H1 (cell line): ENCODE measurements around the gene TTK. TPM values are rescaled to one million over a fixed set of nuclear protein-coding genes. Genes with fewer than 3 reads are reported as not detected.

Experiments used
- CTCF ChIA-PET: fragments of 300-600 bp; sonication (Branson Sonifier 250); formaldehyde crosslinking; loops from one replicate; lab custom pipeline; 2021; ENCODE audit not compliant: partially characterized antibody; lab: Charles Lee
- POLR2A ChIA-PET: fragments of 300-600 bp; sonication (Branson Sonifier 250); formaldehyde crosslinking; loops from one replicate; lab custom pipeline; 2021; ENCODE audit warnings: inconsistent platforms; ENCODE audit not compliant: partially characterized antibody; lab: Charles Lee
- DNase-seq, 2 experiments: peaks; one replicate each; pipeline versions ENCODE4 v3.0.0 to v3.0.0-alpha.2; 2010 to 2022; ENCODE audit warnings: low spot score in 2 of 2, low read depth in 1 of 2, mixed read lengths in 1 of 2
- FAIRE-seq: peaks from 2 replicates; lab custom pipeline; 2011; peaks lifted over from hg19 to GRCh38; lab: Jason Lieb, UNC
- H2AFZ ChIP-seq: 2 replicates; pipeline ENCODE4 v1.8.1; 2012; ENCODE audit warnings: low read length, inconsistent platforms
- H2AK5ac ChIP-seq: 2 replicates; pipeline ENCODE4 v1.6.1; 2013; ENCODE audit warnings: low read depth, low read length
- H2BK120ac ChIP-seq: replicated peaks from 2 replicates; pipeline ENCODE3; 2013; ENCODE audit warnings: low read depth, low read length, inconsistent platforms
- H2BK12ac ChIP-seq: 2 replicates; pipeline ENCODE4 v1.6.1; 2013; ENCODE audit warnings: low read depth, low read length
- H2BK15ac ChIP-seq: 2 replicates; pipeline ENCODE4 v1.6.1; 2013; ENCODE audit warnings: low read length
- H2BK20ac ChIP-seq: 2 replicates; pipeline ENCODE4 v1.6.1; 2013; ENCODE audit warnings: low read length
- H2BK5ac ChIP-seq: 2 replicates; pipeline ENCODE4 v1.6.1; 2013; ENCODE audit warnings: low read depth, low read length
- H3K14ac ChIP-seq: 2 replicates; pipeline ENCODE4 v1.6.1; 2013; ENCODE audit warnings: inconsistent platforms; ENCODE audit not compliant: insufficient read length
- H3K18ac ChIP-seq: 2 replicates; pipeline ENCODE4 v1.6.1; 2013; ENCODE audit warnings: low read length; ENCODE audit errors: extremely low read depth
- H3K23ac ChIP-seq: 2 replicates; pipeline ENCODE4 v1.6.1; 2013; ENCODE audit warnings: inconsistent platforms; ENCODE audit not compliant: insufficient read length
- H3K23me2 ChIP-seq: 2 replicates; pipeline ENCODE4 v1.6.1; 2013; ENCODE audit warnings: low read depth, low read length
- H3K27ac ChIP-seq: 2 replicates; pipeline ENCODE4 v1.6.1; 2011; ENCODE audit warnings: low read depth, low read length, inconsistent platforms
- H3K27me3 ChIP-seq, 4 experiments: replicated peaks in 1 of 4; 1 replicate in 1 of 4; 2 replicates in 3 of 4; pipeline versions ENCODE4 v1.6.1 to v1.8.1; 2011 to 2013; ENCODE audit warnings: low read length in 3 of 4, mild to moderate bottlenecking in 3 of 4, inconsistent platforms in 2 of 4, mixed read lengths in 2 of 4, moderate library complexity in 1 of 4; ENCODE audit not compliant: control insufficient read depth in 3 of 4, insufficient read depth in 3 of 4; ENCODE audit errors: extremely low read depth in 1 of 4
- H3K36me3 ChIP-seq, 4 experiments: 2 replicates each; pipeline versions ENCODE4 v1.6.1 to v1.8.1; 2011 to 2013; ENCODE audit warnings: mild to moderate bottlenecking in 4 of 4, low read length in 3 of 4, moderate library complexity in 2 of 4, control low read depth in 1 of 4, inconsistent platforms in 1 of 4; ENCODE audit not compliant: insufficient read depth in 4 of 4, control insufficient read depth in 2 of 4
- H3K4ac ChIP-seq: replicated peaks from 2 replicates; pipeline ENCODE3; 2013; ENCODE audit warnings: low read length, low read depth, mixed read lengths, inconsistent platforms; ENCODE audit not compliant: insufficient read length
- H3K4me1 ChIP-seq, 4 experiments: replicated peaks in 1 of 4; 1 replicate in 1 of 4; 2 replicates in 3 of 4; pipeline versions ENCODE4 v1.6.1 to v1.8.1; 2011 to 2013; ENCODE audit warnings: low read length in 3 of 4, inconsistent platforms in 2 of 4, mixed read lengths in 1 of 4; ENCODE audit not compliant: insufficient read depth in 4 of 4, control insufficient read depth in 3 of 4
- H3K4me2 ChIP-seq, 2 experiments: 2 replicates each; pipeline versions ENCODE4 v1.6.1 to v1.8.1; 2011 to 2013; ENCODE audit warnings: low read depth in 2 of 2, low read length in 2 of 2, control low read depth in 1 of 2, inconsistent platforms in 1 of 2, mild to moderate bottlenecking in 1 of 2; ENCODE audit not compliant: insufficient read depth in 1 of 2
- H3K4me3 ChIP-seq, 4 experiments: fragments of 200-600, 300-600 bp in 1 of 4; sonication (generic), shearing (Covaris generic), sonication (Bioruptor Twin) in 1 of 4; 2 replicates each; pipeline versions ENCODE4 v1.5.1 to v1.8.1; 2011 to 2016; ENCODE audit warnings: low read length in 4 of 4, low read depth in 3 of 4, control low read depth in 2 of 4, inconsistent platforms in 2 of 4, mild to moderate bottlenecking in 2 of 4, mixed read lengths in 1 of 4, moderate library complexity in 1 of 4; ENCODE audit not compliant: insufficient read depth in 2 of 4; ENCODE audit errors: extremely low read depth in 1 of 4
- H3K56ac ChIP-seq: replicated peaks from 2 replicates; pipeline ENCODE3; 2013; ENCODE audit warnings: low read depth, mild to moderate bottlenecking, mixed read lengths, low read length, inconsistent platforms; ENCODE audit not compliant: insufficient read length
- H3K79me1 ChIP-seq: 2 replicates; pipeline ENCODE4 v1.6.1; 2013; ENCODE audit warnings: low read depth, low read length, control low read depth
- H3K79me2 ChIP-seq, 2 experiments: 2 replicates each; pipeline versions ENCODE4 v1.6.1 to v1.8.1; 2012 to 2013; ENCODE audit warnings: low read length in 2 of 2, mild to moderate bottlenecking in 2 of 2, inconsistent platforms in 1 of 2; ENCODE audit not compliant: insufficient read depth in 2 of 2, control insufficient read depth in 1 of 2
- H3K9ac ChIP-seq, 4 experiments: replicated peaks in 1 of 4; 1 replicate in 1 of 4; 2 replicates in 3 of 4; pipeline versions ENCODE4 v1.6.1 to v1.8.1; 2011 to 2013; ENCODE audit warnings: low read depth in 3 of 4, low read length in 3 of 4, control low read depth in 2 of 4, mild to moderate bottlenecking in 2 of 4, moderate library complexity in 2 of 4, inconsistent platforms in 1 of 4; ENCODE audit errors: extremely low read depth in 1 of 4
- H3K9me3 ChIP-seq, 2 experiments: 2 replicates each; pipeline versions ENCODE4 v1.6.1 to v1.8.1; 2012 to 2013; ENCODE audit warnings: mild to moderate bottlenecking in 2 of 2, moderate library complexity in 2 of 2, control low read depth in 1 of 2, inconsistent platforms in 1 of 2, low read depth in 1 of 2, low read length in 1 of 2, mixed read lengths in 1 of 2; ENCODE audit not compliant: insufficient read depth in 2 of 2
- H4K20me1 ChIP-seq, 2 experiments: replicated peaks in 1 of 2; 2 replicates each; pipeline versions ENCODE3 to v1.8.1; 2011 to 2013; ENCODE audit warnings: inconsistent platforms in 2 of 2, low read length in 2 of 2, mild to moderate bottlenecking in 1 of 2; ENCODE audit not compliant: insufficient read depth in 2 of 2, control insufficient read depth in 1 of 2
- H4K5ac ChIP-seq: 2 replicates; pipeline ENCODE4 v1.6.1; 2013; ENCODE audit warnings: low read length, low read depth, mixed read lengths, inconsistent platforms; ENCODE audit not compliant: insufficient read length
- H4K8ac ChIP-seq: 2 replicates; pipeline ENCODE4 v1.8.0; 2013; ENCODE audit warnings: mild to moderate bottlenecking, moderate library complexity, low read length, inconsistent platforms; ENCODE audit not compliant: insufficient read depth; ENCODE audit errors: extremely low read depth
- H4K91ac ChIP-seq: replicated peaks from 2 replicates; pipeline ENCODE3; 2013; ENCODE audit warnings: low read length, mixed read lengths, inconsistent platforms; ENCODE audit not compliant: insufficient read length
- CEBPB ChIP-seq: IDR thresholded peaks from 2 replicates; pipeline ENCODE4 v1.6.1; 2012; ENCODE audit warnings: low read depth, low read length
- HDAC6 ChIP-seq: IDR thresholded peaks from one replicate; pipeline ENCODE4 v1.7.1; 2012; ENCODE audit warnings: low read depth, mild to moderate bottlenecking, inconsistent platforms, low read length, moderate library complexity
- JUN ChIP-seq: IDR thresholded peaks from 2 replicates; pipeline ENCODE4 v1.6.1; 2011; ENCODE audit warnings: low read depth, mild to moderate bottlenecking, improper control_type of control experiment, low read length
- RNF2 ChIP-seq: fragments of 200-900, 300-1000 bp; sonication (generic); IDR thresholded peaks from 2 replicates; pipeline ENCODE4 v1.7.1; 2016; ENCODE audit warnings: borderline replicate concordance, low read depth, mild to moderate bottlenecking, antibody characterized with exemption, low read length; ENCODE audit not compliant: poor library complexity, severe bottlenecking; ENCODE audit errors: missing control alignments
- TBP ChIP-seq: IDR thresholded peaks from 2 replicates; pipeline ENCODE4 v1.6.1; 2011; ENCODE audit warnings: low read depth, low read length, improper control_type of control experiment
- polyA plus RNA-seq, 7 experiments: library from polyadenylated mRNA; depleted of rRNA in 3 of 7; stranded (reverse) in 5 of 7; unstranded in 2 of 7; fragments of >200 nt in 5 of 7; fragments of 200-250 nt in 2 of 7; gene quantifications; 1 replicate in 5 of 7; 2 replicates in 1 of 7; 4 replicates in 1 of 7; pipeline versions ENCODE4 v1.2.1 to v1.2.3, GENCODE V29; 2011 to 2013; ENCODE audit warnings: missing spikeins in 2 of 7, mixed read lengths in 2 of 7
- total RNA-seq: library from RNA; stranded (reverse); fragmentation: NEBNext Ultra II Directional; extraction: Animal tissue kit (Norgen Biotek cat#: 25700); gene quantifications from 2 replicates; pipeline ENCODE4 v1.2.1, GENCODE V29; 2021
- TF ChIP-seq, protein P1 (sequence below): IDR thresholded peaks from 2 replicates; pipeline ENCODE4 v1.6.1; 2012; ENCODE audit warnings: inconsistent platforms
- TF ChIP-seq, protein P2 (sequence below): IDR thresholded peaks from 2 replicates; pipeline ENCODE4 v1.6.1; 2011; ENCODE audit warnings: low read depth, mild to moderate bottlenecking, low read length; ENCODE audit not compliant: insufficient read depth

The TTK gene
- total and polyA plus RNA-seq, 2 of the 8 experiments (the other 6 are each of a cell fraction or from before 2014, with no cell fraction given) = 11.9 to 63.2 TPM

DNA sequence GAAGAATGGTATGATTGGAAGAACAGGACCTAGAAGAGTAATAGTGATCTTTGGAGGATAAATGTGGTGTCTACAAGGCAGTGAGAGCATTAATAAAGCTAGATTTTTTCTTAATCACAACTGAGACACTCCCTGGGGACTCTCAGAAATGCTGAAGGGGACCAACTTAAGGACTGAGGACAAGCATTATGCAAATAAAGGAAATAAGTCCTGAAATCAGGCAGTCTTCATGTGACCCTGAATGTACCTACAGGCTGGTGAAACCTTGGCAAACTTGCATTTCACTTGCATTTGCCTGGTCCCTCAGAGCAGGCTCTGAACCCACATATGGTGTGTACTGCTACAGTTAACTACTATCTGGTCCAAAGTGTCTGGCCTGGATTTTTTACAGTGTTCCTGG, 19.3 kb upstream of the TTK start:
- no peak overlapping the region for H2BK20ac ChIP-seq
- H3K4me2 ChIP-seq = no peak overlapping the region
- no peak overlapping the region for H3K56ac ChIP-seq
- POLR2A ChIA-PET = no interaction called here
- H3K27ac ChIP-seq = no peak overlapping the region
- H2BK15ac ChIP-seq = no peak overlapping the region
- no peaks in the 10 kb centered on the region for H3K79me2 ChIP-seq
- no peak overlapping the region for H3K14ac ChIP-seq
- H4K91ac ChIP-seq = no peak overlapping the region
- no peaks in the 10 kb centered on the region for H4K20me1 ChIP-seq
- H3K36me3 ChIP-seq = no peaks in the 10 kb centered on the region
- no peak overlapping the region for H3K18ac ChIP-seq
- no peak for TF ChIP-seq CEBPB
- TF ChIP-seq RNF2 = no peak
- TF ChIP-seq HDAC6 = no peak
- TF ChIP-seq JUN = no peak
- TF ChIP-seq TBP = no peak
- TF ChIP-seq, protein P1, sequence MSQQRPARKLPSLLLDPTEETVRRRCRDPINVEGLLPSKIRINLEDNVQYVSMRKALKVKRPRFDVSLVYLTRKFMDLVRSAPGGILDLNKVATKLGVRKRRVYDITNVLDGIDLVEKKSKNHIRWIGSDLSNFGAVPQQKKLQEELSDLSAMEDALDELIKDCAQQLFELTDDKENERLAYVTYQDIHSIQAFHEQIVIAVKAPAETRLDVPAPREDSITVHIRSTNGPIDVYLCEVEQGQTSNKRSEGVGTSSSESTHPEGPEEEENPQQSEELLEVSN = no peak
- TF ChIP-seq, protein P2, sequence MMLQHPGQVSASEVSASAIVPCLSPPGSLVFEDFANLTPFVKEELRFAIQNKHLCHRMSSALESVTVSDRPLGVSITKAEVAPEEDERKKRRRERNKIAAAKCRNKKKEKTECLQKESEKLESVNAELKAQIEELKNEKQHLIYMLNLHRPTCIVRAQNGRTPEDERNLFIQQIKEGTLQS = no peak
- TF ChIP-seq, all 59 proteins: peak for 0
- H2BK120ac ChIP-seq = no peak overlapping the region
- H4K5ac ChIP-seq = no peak overlapping the region
- no peak overlapping the region for H2BK12ac ChIP-seq
- no peak overlapping the region for H2AFZ ChIP-seq
- H3K23me2 ChIP-seq = no peaks in the 10 kb centered on the region
- no peak overlapping the region for H2AK5ac ChIP-seq
- no peak overlapping the region for H2BK5ac ChIP-seq
- H3K4ac ChIP-seq = no peak overlapping the region
- H3K4me3 ChIP-seq = no peak overlapping the region
- no peak overlapping the region for H3K23ac ChIP-seq
- H4K8ac ChIP-seq = no peak overlapping the region
- FAIRE-seq (no peak), DNase-seq (no peak)
- CTCF ChIA-PET = interaction anchor here (0.7 to 5.6 kb wide), 10 partner anchors 10 to 1166 kb away, joined by 3 to 27 read pairs (median 3); no protein-coding TSS in a partner anchor
- no peaks in the 10 kb centered on the region for H3K27me3 ChIP-seq
- no peaks in the 10 kb centered on the region for H3K4me1 ChIP-seq
- H3K9ac ChIP-seq = no peak overlapping the region
- no peaks in the 10 kb centered on the region for H3K79me1 ChIP-seq
- no peaks in the 10 kb centered on the region for H3K9me3 ChIP-seq
